ENCODE measurements around the gene ANTXR2. TPM values are rescaled to one million over a fixed set of nuclear protein-coding genes. Genes with fewer than 3 reads are reported as not detected.

The ANTXR2 gene
- total and polyA plus RNA-seq, 9 of the 15 experiments (the other 6 are each of a cell fraction or from before 2014, with no cell fraction given): 10.1 to 83.8 (median 60.3) TPM

GRCh38 chr4:79996851-79997250 lies 76.2 kb downstream of the ANTXR2 start:
- H3K4me3 ChIP-seq: no peak overlapping the region
- ChIA-PET CTCF (ENCODE audit: low intra/inter-chr PET ratio) (no interaction called here), POLR2A (no interaction called here)
- ATAC-seq (no peak), FAIRE-seq (no peak), DNase-seq (ENCODE audit: extremely low read depth in 1 of 4, low spot score in 3 of 4) (no peak)
- H3K4me1 ChIP-seq (replicated peaks in 1 of 2; ENCODE audit: control insufficient read depth in 2 of 2, insufficient read depth in 2 of 2, low read length in 2 of 2): no peaks in the 10 kb centered on the region
- H3K9me3 ChIP-seq (replicated peaks; ENCODE audit: control insufficient read depth, insufficient read depth, low read depth, low read length): no peaks in the 10 kb centered on the region
- BruUV-seq (replicated peaks): no TSS peak
- no peak overlapping the region for H2AFZ ChIP-seq (ENCODE audit: low read depth, low read length)
- WGBS (ENCODE audit: insufficient coverage, low coverage, missing lambda C conversion rate): 72% methylated on average over 2 of the region's 2 CpGs
- no peak overlapping the region for H3K4me2 ChIP-seq (ENCODE audit: insufficient read depth, low read length)
- in situ Hi-C loops (cut with MboI) (no loop called here), intact Hi-C loops (cut with micrococcal nuclease) (no loop called here)
- no peaks in the 10 kb centered on the region for H3K27me3 ChIP-seq (ENCODE audit: control insufficient read depth in 2 of 2, insufficient read depth in 2 of 2, low read length in 2 of 2)
- peaks cover 13% of the 10 kb centered on the region; the same call in 2 of the 3 replicates for H3K79me2 ChIP-seq (ENCODE audit: control insufficient read depth, insufficient read depth, low read length)
- H3K9me1 ChIP-seq (ENCODE audit: control insufficient read depth, insufficient read depth, low read length): no peaks in the 10 kb centered on the region
- H3K9ac ChIP-seq (ENCODE audit: insufficient read depth in 1 of 2, low read depth in 2 of 2, low read length in 2 of 2): no peak overlapping the region
- no peaks in the 10 kb centered on the region for H4K20me1 ChIP-seq (replicated peaks; ENCODE audit: control insufficient read depth, insufficient read depth, low read length)
- no peak overlapping the region for H3K27ac ChIP-seq (ENCODE audit: extremely low read depth, low read depth, low read length)
- peaks cover 11% of the 10 kb centered on the region; the same call in 2 of the 3 replicates for H3K36me3 ChIP-seq (ENCODE audit: control insufficient read depth, insufficient read depth, low read length)
- no peak for TF ChIP-seq E4F1 (CRISPR knock-in tag; IDR thresholded peaks at IDR 0.05; ENCODE audit: borderline replicate concordance)
- no peak for TF ChIP-seq GTF2E2 (tag; IDR thresholded peaks at IDR 0.05)
- TF ChIP-seq CTCF (IDR thresholded peaks at IDR 0.05 in 2 of 3, conservative IDR thresholded peaks at IDR 0.05 in 1 of 3; ENCODE audit: insufficient read depth in 2 of 3, low read depth in 1 of 3, low read length in 3 of 3): no peak
- TF ChIP-seq ATF3 (IDR thresholded peaks at IDR 0.05): no peak
- no peak for TF ChIP-seq ATF3 (CRISPR knock-in tag; conservative IDR thresholded peaks at IDR 0.05)
- no peak for TF ChIP-seq PHB2 (IDR thresholded peaks at IDR 0.05; ENCODE audit: low read depth)
- TF ChIP-seq TGIF2 (CRISPR knock-in tag; IDR thresholded peaks at IDR 0.05): no peak
- TF ChIP-seq ZNF592 (IDR thresholded peaks at IDR 0.05): no peak
- no peak for TF ChIP-seq ELK1 (CRISPR knock-in tag; IDR thresholded peaks at IDR 0.05)
- no peak for TF ChIP-seq PHB (CRISPR knock-in tag; IDR thresholded peaks at IDR 0.05)
- no peak for TF ChIP-seq MYBL2 (IDR thresholded peaks at IDR 0.05; ENCODE audit: low read depth)
- TF ChIP-seq MYBL2 (CRISPR knock-in tag; IDR thresholded peaks at IDR 0.05; ENCODE audit: borderline replicate concordance): no peak
- no peak for TF ChIP-seq GATAD2B (IDR thresholded peaks at IDR 0.05; ENCODE audit: borderline replicate concordance)

Measured in K562 (cell line).